ENCODE results near the gene SAFB2.

GRCh38 chr19:5646703-5647102 lies 24.1 kb upstream of the SAFB2 start:
- no peak for TF ChIP-seq EZH2 (IDR thresholded peaks at IDR 0.05; ENCODE audit: borderline replicate concordance, low read depth, low read length, severe bottlenecking)
- no peak for TF ChIP-seq CTCF (IDR thresholded peaks at IDR 0.05; ENCODE audit: extremely low read depth in 1 of 2, insufficient read depth in 1 of 2, low read depth in 1 of 2, low read length in 2 of 2)
- no peak for TF ChIP-seq MYC (IDR thresholded peaks at IDR 0.05; ENCODE audit: low read depth, low read length)
- no peak for TF ChIP-seq POLR2A (IDR thresholded peaks at IDR 0.05; ENCODE audit: low read depth, low read length)
- no peak for TF ChIP-seq POLR2AphosphoS5 (IDR thresholded peaks at IDR 0.05; ENCODE audit: insufficient read depth, low read depth, low read length)
- no peak for TF ChIP-seq FOS (IDR thresholded peaks at IDR 0.05; ENCODE audit: borderline replicate concordance, insufficient read depth, low read length)

Measured in endothelial cell of umbilical vein (primary cell).